Left renal pelvis (tissue), 4 donors: ENCODE results near the gene OPRL1. TPM values are rescaled to one million over a fixed set of nuclear protein-coding genes. Genes with fewer than 3 reads are reported as not detected.

ENCODE experiments used
- DNase-seq, 4 donors: peaks; one replicate each; pipeline ENCODE4 v3.0.0-alpha.2; 2013; ENCODE audit warnings: low read depth in 4 of 4, low spot score in 3 of 4
- polyA plus RNA-seq, 4 donors: library from polyadenylated mRNA; unstranded; fragments of 120-200 nt; gene quantifications; one replicate each; pipeline ENCODE4 v1.2.1, GENCODE V29; 2013; ENCODE audit not compliant: insufficient read length in 4 of 4

OPRL1 gene
- polyA plus RNA-seq, 4 donors = 0.64 to 1.5 (median 1.2) TPM

- no peak for DNase-seq
These were observed 22.1 kb downstream of the OPRL1 start for GRCh38 chr20:64101731-64102621.

GRCh38 chr20:64102647-64103354, 22.9 kb downstream of the OPRL1 start:
- DNase-seq = no peak

GRCh38 chr20:64103871-64104666, 24.2 kb downstream of the OPRL1 start:
- DNase-seq = no peak

- no peak for DNase-seq
These were observed 25.0 kb downstream of the OPRL1 start for GRCh38 chr20:64104667-64105451.

GRCh38 chr20:64105846-64106434, 26.1 kb downstream of the OPRL1 start:
- DNase-seq = no peak

- DNase-seq = no peak
These were observed 26.6 kb downstream of the OPRL1 start for GRCh38 chr20:64106435-64106961.

- DNase-seq = no peak
These were observed 27.3 kb downstream of the OPRL1 start, which contains the start of gene NPBWR2 for GRCh38 chr20:64106981-64107735. Gene NPBWR2 (minus strand): TSS chr20:64107565. CDS start chr20:64106831, 734 bp downstream.

GRCh38 chr20:64107736-64108457, 28.0 kb downstream of the OPRL1 start:
- DNase-seq = no peak

GRCh38 chr20:64108731-64109681, 29.1 kb downstream of the OPRL1 start:
- no peak for DNase-seq

- no peak for DNase-seq
These were observed 30.0 kb downstream of the OPRL1 start for GRCh38 chr20:64109831-64110391.

GRCh38 chr20:64110411-64111068, 30.7 kb downstream of the OPRL1 start:
- DNase-seq = no peak

GRCh38 chr20:64111841-64112641, 32.2 kb downstream of the OPRL1 start:
- DNase-seq = no peak

- no peak for DNase-seq
These were observed 33.0 kb downstream of the OPRL1 start for GRCh38 chr20:64112691-64113443.

- DNase-seq = no peak
These were observed 33.5 kb downstream of the OPRL1 start for GRCh38 chr20:64113444-64113775.
